H1 (cell line): ENCODE results near the gene ARL14. TPM values are rescaled to one million over a fixed set of nuclear protein-coding genes. Genes with fewer than 3 reads are reported as not detected.

Source experiments
- CTCF ChIA-PET: fragments of 300-600 bp; sonication (Branson Sonifier 250); formaldehyde crosslinking; loops from one replicate; lab custom pipeline; 2021; ENCODE audit not compliant: partially characterized antibody; lab: Charles Lee
- POLR2A ChIA-PET: fragments of 300-600 bp; sonication (Branson Sonifier 250); formaldehyde crosslinking; loops from one replicate; lab custom pipeline; 2021; ENCODE audit warnings: inconsistent platforms; ENCODE audit not compliant: partially characterized antibody; lab: Charles Lee
- DNase-seq, 2 experiments: peaks; one replicate each; pipeline versions ENCODE4 v3.0.0 to v3.0.0-alpha.2; 2010 to 2022; ENCODE audit warnings: low spot score in 2 of 2, low read depth in 1 of 2, mixed read lengths in 1 of 2
- FAIRE-seq: peaks from 2 replicates; lab custom pipeline; 2011; peaks lifted over from hg19 to GRCh38; lab: Jason Lieb, UNC
- H2AFZ ChIP-seq: 2 replicates; pipeline ENCODE4 v1.8.1; 2012; ENCODE audit warnings: low read length, inconsistent platforms
- H2AK5ac ChIP-seq: 2 replicates; pipeline ENCODE4 v1.6.1; 2013; ENCODE audit warnings: low read depth, low read length
- H2BK120ac ChIP-seq: replicated peaks from 2 replicates; pipeline ENCODE3; 2013; ENCODE audit warnings: low read depth, low read length, inconsistent platforms
- H2BK12ac ChIP-seq: 2 replicates; pipeline ENCODE4 v1.6.1; 2013; ENCODE audit warnings: low read depth, low read length
- H2BK15ac ChIP-seq: 2 replicates; pipeline ENCODE4 v1.6.1; 2013; ENCODE audit warnings: low read length
- H2BK20ac ChIP-seq: 2 replicates; pipeline ENCODE4 v1.6.1; 2013; ENCODE audit warnings: low read length
- H2BK5ac ChIP-seq: 2 replicates; pipeline ENCODE4 v1.6.1; 2013; ENCODE audit warnings: low read depth, low read length
- H3K14ac ChIP-seq: 2 replicates; pipeline ENCODE4 v1.6.1; 2013; ENCODE audit warnings: inconsistent platforms; ENCODE audit not compliant: insufficient read length
- H3K18ac ChIP-seq: 2 replicates; pipeline ENCODE4 v1.6.1; 2013; ENCODE audit warnings: low read length; ENCODE audit errors: extremely low read depth
- H3K23ac ChIP-seq: 2 replicates; pipeline ENCODE4 v1.6.1; 2013; ENCODE audit warnings: inconsistent platforms; ENCODE audit not compliant: insufficient read length
- H3K23me2 ChIP-seq: 2 replicates; pipeline ENCODE4 v1.6.1; 2013; ENCODE audit warnings: low read depth, low read length
- H3K27ac ChIP-seq: 2 replicates; pipeline ENCODE4 v1.6.1; 2011; ENCODE audit warnings: low read depth, low read length, inconsistent platforms
- H3K27me3 ChIP-seq, 4 experiments: replicated peaks in 1 of 4; 1 replicate in 1 of 4; 2 replicates in 3 of 4; pipeline versions ENCODE4 v1.6.1 to v1.8.1; 2011 to 2013; ENCODE audit warnings: low read length in 3 of 4, mild to moderate bottlenecking in 3 of 4, inconsistent platforms in 2 of 4, mixed read lengths in 2 of 4, moderate library complexity in 1 of 4; ENCODE audit not compliant: control insufficient read depth in 3 of 4, insufficient read depth in 3 of 4; ENCODE audit errors: extremely low read depth in 1 of 4
- H3K36me3 ChIP-seq, 4 experiments: 2 replicates each; pipeline versions ENCODE4 v1.6.1 to v1.8.1; 2011 to 2013; ENCODE audit warnings: mild to moderate bottlenecking in 4 of 4, low read length in 3 of 4, moderate library complexity in 2 of 4, control low read depth in 1 of 4, inconsistent platforms in 1 of 4; ENCODE audit not compliant: insufficient read depth in 4 of 4, control insufficient read depth in 2 of 4
- H3K4ac ChIP-seq: replicated peaks from 2 replicates; pipeline ENCODE3; 2013; ENCODE audit warnings: low read length, low read depth, mixed read lengths, inconsistent platforms; ENCODE audit not compliant: insufficient read length
- H3K4me1 ChIP-seq, 4 experiments: replicated peaks in 1 of 4; 1 replicate in 1 of 4; 2 replicates in 3 of 4; pipeline versions ENCODE4 v1.6.1 to v1.8.1; 2011 to 2013; ENCODE audit warnings: low read length in 3 of 4, inconsistent platforms in 2 of 4, mixed read lengths in 1 of 4; ENCODE audit not compliant: insufficient read depth in 4 of 4, control insufficient read depth in 3 of 4
- H3K4me2 ChIP-seq, 2 experiments: 2 replicates each; pipeline versions ENCODE4 v1.6.1 to v1.8.1; 2011 to 2013; ENCODE audit warnings: low read depth in 2 of 2, low read length in 2 of 2, control low read depth in 1 of 2, inconsistent platforms in 1 of 2, mild to moderate bottlenecking in 1 of 2; ENCODE audit not compliant: insufficient read depth in 1 of 2
- H3K4me3 ChIP-seq, 4 experiments: fragments of 200-600, 300-600 bp in 1 of 4; sonication (generic), shearing (Covaris generic), sonication (Bioruptor Twin) in 1 of 4; 2 replicates each; pipeline versions ENCODE4 v1.5.1 to v1.8.1; 2011 to 2016; ENCODE audit warnings: low read length in 4 of 4, low read depth in 3 of 4, control low read depth in 2 of 4, inconsistent platforms in 2 of 4, mild to moderate bottlenecking in 2 of 4, mixed read lengths in 1 of 4, moderate library complexity in 1 of 4; ENCODE audit not compliant: insufficient read depth in 2 of 4; ENCODE audit errors: extremely low read depth in 1 of 4
- H3K56ac ChIP-seq: replicated peaks from 2 replicates; pipeline ENCODE3; 2013; ENCODE audit warnings: low read depth, mild to moderate bottlenecking, mixed read lengths, low read length, inconsistent platforms; ENCODE audit not compliant: insufficient read length
- H3K79me1 ChIP-seq: 2 replicates; pipeline ENCODE4 v1.6.1; 2013; ENCODE audit warnings: low read depth, low read length, control low read depth
- H3K79me2 ChIP-seq, 2 experiments: 2 replicates each; pipeline versions ENCODE4 v1.6.1 to v1.8.1; 2012 to 2013; ENCODE audit warnings: low read length in 2 of 2, mild to moderate bottlenecking in 2 of 2, inconsistent platforms in 1 of 2; ENCODE audit not compliant: insufficient read depth in 2 of 2, control insufficient read depth in 1 of 2
- H3K9ac ChIP-seq, 4 experiments: replicated peaks in 1 of 4; 1 replicate in 1 of 4; 2 replicates in 3 of 4; pipeline versions ENCODE4 v1.6.1 to v1.8.1; 2011 to 2013; ENCODE audit warnings: low read depth in 3 of 4, low read length in 3 of 4, control low read depth in 2 of 4, mild to moderate bottlenecking in 2 of 4, moderate library complexity in 2 of 4, inconsistent platforms in 1 of 4; ENCODE audit errors: extremely low read depth in 1 of 4
- H3K9me3 ChIP-seq, 2 experiments: 2 replicates each; pipeline versions ENCODE4 v1.6.1 to v1.8.1; 2012 to 2013; ENCODE audit warnings: mild to moderate bottlenecking in 2 of 2, moderate library complexity in 2 of 2, control low read depth in 1 of 2, inconsistent platforms in 1 of 2, low read depth in 1 of 2, low read length in 1 of 2, mixed read lengths in 1 of 2; ENCODE audit not compliant: insufficient read depth in 2 of 2
- H4K20me1 ChIP-seq, 2 experiments: replicated peaks in 1 of 2; 2 replicates each; pipeline versions ENCODE3 to v1.8.1; 2011 to 2013; ENCODE audit warnings: inconsistent platforms in 2 of 2, low read length in 2 of 2, mild to moderate bottlenecking in 1 of 2; ENCODE audit not compliant: insufficient read depth in 2 of 2, control insufficient read depth in 1 of 2
- H4K5ac ChIP-seq: 2 replicates; pipeline ENCODE4 v1.6.1; 2013; ENCODE audit warnings: low read length, low read depth, mixed read lengths, inconsistent platforms; ENCODE audit not compliant: insufficient read length
- H4K8ac ChIP-seq: 2 replicates; pipeline ENCODE4 v1.8.0; 2013; ENCODE audit warnings: mild to moderate bottlenecking, moderate library complexity, low read length, inconsistent platforms; ENCODE audit not compliant: insufficient read depth; ENCODE audit errors: extremely low read depth
- H4K91ac ChIP-seq: replicated peaks from 2 replicates; pipeline ENCODE3; 2013; ENCODE audit warnings: low read length, mixed read lengths, inconsistent platforms; ENCODE audit not compliant: insufficient read length
- TCF12 ChIP-seq: IDR thresholded peaks from 2 replicates; pipeline ENCODE4 v1.6.1; 2011; ENCODE audit warnings: low read depth, mild to moderate bottlenecking, low read length
- polyA plus RNA-seq, 7 experiments: library from polyadenylated mRNA; depleted of rRNA in 3 of 7; stranded (reverse) in 5 of 7; unstranded in 2 of 7; fragments of >200 nt in 5 of 7; fragments of 200-250 nt in 2 of 7; gene quantifications; 1 replicate in 5 of 7; 2 replicates in 1 of 7; 4 replicates in 1 of 7; pipeline versions ENCODE4 v1.2.1 to v1.2.3, GENCODE V29; 2011 to 2013; ENCODE audit warnings: missing spikeins in 2 of 7, mixed read lengths in 2 of 7
- total RNA-seq: library from RNA; stranded (reverse); fragmentation: NEBNext Ultra II Directional; extraction: Animal tissue kit (Norgen Biotek cat#: 25700); gene quantifications from 2 replicates; pipeline ENCODE4 v1.2.1, GENCODE V29; 2021
- TF ChIP-seq, protein P1 (sequence below): fragments of 300-600 bp; sonication (generic); IDR thresholded peaks from 2 replicates; pipeline ENCODE4 v1.7.1; 2012; ENCODE audit warnings: low read length, moderate library complexity, mild to moderate bottlenecking, inconsistent platforms; ENCODE audit not compliant: insufficient replicate concordance

The ARL14 gene
- total and polyA plus RNA-seq, 2 of the 8 experiments (the other 6 are each of a cell fraction or from before 2014, with no cell fraction given), result not detected

GRCh38 chr3:160667452-160667851 lies 9.5 kb upstream of the ARL14 start:
- Histone ChIP-seq H3K14ac (no peak overlapping the region), H2BK5ac (no peak overlapping the region), H4K91ac (no peak overlapping the region), H3K4me1 (no peaks in the 10 kb centered on the region), H3K4me2 (no peak overlapping the region), H2AFZ (no peak overlapping the region), H4K5ac (no peak overlapping the region), H3K27ac (no peak overlapping the region), H2BK20ac (no peak overlapping the region), H2BK15ac (no peak overlapping the region), H3K27me3 (no peaks in the 10 kb centered on the region; a peak in 1 of 7 replicates), H3K23me2 (no peaks in the 10 kb centered on the region; the same call in 1 of the 2 replicates), H3K36me3 (no peaks in the 10 kb centered on the region), H3K79me1 (no peaks in the 10 kb centered on the region), H2AK5ac (no peak overlapping the region), H3K4ac (no peak overlapping the region), H3K4me3 (no peak overlapping the region), H4K8ac (no peak overlapping the region), H3K9ac (no peak overlapping the region), H3K9me3 (no peaks in the 10 kb centered on the region), H4K20me1 (no peaks in the 10 kb centered on the region), H2BK120ac (no peak overlapping the region), H3K56ac (no peak overlapping the region), H3K79me2 (no peaks in the 10 kb centered on the region), H3K18ac (no peak overlapping the region), H3K23ac (no peak overlapping the region), H2BK12ac (no peak overlapping the region)
- CTCF ChIA-PET, result no interaction called here
- no peak for DNase-seq
- POLR2A ChIA-PET, result no interaction called here
- no peak for FAIRE-seq
- no peak for TF ChIP-seq TCF12
- TF ChIP-seq, protein P1, sequence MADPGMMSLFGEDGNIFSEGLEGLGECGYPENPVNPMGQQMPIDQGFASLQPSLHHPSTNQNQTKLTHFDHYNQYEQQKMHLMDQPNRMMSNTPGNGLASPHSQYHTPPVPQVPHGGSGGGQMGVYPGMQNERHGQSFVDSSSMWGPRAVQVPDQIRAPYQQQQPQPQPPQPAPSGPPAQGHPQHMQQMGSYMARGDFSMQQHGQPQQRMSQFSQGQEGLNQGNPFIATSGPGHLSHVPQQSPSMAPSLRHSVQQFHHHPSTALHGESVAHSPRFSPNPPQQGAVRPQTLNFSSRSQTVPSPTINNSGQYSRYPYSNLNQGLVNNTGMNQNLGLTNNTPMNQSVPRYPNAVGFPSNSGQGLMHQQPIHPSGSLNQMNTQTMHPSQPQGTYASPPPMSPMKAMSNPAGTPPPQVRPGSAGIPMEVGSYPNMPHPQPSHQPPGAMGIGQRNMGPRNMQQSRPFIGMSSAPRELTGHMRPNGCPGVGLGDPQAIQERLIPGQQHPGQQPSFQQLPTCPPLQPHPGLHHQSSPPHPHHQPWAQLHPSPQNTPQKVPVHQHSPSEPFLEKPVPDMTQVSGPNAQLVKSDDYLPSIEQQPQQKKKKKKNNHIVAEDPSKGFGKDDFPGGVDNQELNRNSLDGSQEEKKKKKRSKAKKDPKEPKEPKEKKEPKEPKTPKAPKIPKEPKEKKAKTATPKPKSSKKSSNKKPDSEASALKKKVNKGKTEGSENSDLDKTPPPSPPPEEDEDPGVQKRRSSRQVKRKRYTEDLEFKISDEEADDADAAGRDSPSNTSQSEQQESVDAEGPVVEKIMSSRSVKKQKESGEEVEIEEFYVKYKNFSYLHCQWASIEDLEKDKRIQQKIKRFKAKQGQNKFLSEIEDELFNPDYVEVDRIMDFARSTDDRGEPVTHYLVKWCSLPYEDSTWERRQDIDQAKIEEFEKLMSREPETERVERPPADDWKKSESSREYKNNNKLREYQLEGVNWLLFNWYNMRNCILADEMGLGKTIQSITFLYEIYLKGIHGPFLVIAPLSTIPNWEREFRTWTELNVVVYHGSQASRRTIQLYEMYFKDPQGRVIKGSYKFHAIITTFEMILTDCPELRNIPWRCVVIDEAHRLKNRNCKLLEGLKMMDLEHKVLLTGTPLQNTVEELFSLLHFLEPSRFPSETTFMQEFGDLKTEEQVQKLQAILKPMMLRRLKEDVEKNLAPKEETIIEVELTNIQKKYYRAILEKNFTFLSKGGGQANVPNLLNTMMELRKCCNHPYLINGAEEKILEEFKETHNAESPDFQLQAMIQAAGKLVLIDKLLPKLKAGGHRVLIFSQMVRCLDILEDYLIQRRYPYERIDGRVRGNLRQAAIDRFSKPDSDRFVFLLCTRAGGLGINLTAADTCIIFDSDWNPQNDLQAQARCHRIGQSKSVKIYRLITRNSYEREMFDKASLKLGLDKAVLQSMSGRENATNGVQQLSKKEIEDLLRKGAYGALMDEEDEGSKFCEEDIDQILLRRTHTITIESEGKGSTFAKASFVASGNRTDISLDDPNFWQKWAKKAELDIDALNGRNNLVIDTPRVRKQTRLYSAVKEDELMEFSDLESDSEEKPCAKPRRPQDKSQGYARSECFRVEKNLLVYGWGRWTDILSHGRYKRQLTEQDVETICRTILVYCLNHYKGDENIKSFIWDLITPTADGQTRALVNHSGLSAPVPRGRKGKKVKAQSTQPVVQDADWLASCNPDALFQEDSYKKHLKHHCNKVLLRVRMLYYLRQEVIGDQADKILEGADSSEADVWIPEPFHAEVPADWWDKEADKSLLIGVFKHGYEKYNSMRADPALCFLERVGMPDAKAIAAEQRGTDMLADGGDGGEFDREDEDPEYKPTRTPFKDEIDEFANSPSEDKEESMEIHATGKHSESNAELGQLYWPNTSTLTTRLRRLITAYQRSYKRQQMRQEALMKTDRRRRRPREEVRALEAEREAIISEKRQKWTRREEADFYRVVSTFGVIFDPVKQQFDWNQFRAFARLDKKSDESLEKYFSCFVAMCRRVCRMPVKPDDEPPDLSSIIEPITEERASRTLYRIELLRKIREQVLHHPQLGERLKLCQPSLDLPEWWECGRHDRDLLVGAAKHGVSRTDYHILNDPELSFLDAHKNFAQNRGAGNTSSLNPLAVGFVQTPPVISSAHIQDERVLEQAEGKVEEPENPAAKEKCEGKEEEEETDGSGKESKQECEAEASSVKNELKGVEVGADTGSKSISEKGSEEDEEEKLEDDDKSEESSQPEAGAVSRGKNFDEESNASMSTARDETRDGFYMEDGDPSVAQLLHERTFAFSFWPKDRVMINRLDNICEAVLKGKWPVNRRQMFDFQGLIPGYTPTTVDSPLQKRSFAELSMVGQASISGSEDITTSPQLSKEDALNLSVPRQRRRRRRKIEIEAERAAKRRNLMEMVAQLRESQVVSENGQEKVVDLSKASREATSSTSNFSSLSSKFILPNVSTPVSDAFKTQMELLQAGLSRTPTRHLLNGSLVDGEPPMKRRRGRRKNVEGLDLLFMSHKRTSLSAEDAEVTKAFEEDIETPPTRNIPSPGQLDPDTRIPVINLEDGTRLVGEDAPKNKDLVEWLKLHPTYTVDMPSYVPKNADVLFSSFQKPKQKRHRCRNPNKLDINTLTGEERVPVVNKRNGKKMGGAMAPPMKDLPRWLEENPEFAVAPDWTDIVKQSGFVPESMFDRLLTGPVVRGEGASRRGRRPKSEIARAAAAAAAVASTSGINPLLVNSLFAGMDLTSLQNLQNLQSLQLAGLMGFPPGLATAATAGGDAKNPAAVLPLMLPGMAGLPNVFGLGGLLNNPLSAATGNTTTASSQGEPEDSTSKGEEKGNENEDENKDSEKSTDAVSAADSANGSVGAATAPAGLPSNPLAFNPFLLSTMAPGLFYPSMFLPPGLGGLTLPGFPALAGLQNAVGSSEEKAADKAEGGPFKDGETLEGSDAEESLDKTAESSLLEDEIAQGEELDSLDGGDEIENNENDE, result no peak
